ENCODE results near the gene MTCL1.

DNA sequence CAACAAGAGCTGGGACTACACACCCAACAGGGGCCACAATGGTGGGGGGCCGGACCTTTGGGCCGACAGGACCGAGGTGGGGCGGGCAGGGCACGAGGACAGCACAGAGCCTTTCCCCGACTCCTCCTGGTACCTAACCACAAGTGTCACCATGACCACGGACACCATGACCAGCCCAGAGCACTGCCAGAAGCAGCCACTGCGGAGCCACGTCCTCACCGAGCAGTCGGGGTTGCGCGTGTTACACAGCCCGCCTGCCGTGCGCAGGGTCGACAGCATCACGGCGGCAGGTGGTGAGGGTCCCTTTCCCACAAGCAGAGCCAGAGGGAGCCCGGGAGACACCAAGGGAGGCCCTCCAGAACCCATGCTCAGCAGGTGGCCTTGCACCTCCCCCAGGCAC lies 119.5 kb downstream of the MTCL1 start:
- TF ChIP-seq EZH2 (IDR thresholded peaks at IDR 0.05; ENCODE audit: low read length, missing control alignments), result no peak
- TF ChIP-seq, protein P1, sequence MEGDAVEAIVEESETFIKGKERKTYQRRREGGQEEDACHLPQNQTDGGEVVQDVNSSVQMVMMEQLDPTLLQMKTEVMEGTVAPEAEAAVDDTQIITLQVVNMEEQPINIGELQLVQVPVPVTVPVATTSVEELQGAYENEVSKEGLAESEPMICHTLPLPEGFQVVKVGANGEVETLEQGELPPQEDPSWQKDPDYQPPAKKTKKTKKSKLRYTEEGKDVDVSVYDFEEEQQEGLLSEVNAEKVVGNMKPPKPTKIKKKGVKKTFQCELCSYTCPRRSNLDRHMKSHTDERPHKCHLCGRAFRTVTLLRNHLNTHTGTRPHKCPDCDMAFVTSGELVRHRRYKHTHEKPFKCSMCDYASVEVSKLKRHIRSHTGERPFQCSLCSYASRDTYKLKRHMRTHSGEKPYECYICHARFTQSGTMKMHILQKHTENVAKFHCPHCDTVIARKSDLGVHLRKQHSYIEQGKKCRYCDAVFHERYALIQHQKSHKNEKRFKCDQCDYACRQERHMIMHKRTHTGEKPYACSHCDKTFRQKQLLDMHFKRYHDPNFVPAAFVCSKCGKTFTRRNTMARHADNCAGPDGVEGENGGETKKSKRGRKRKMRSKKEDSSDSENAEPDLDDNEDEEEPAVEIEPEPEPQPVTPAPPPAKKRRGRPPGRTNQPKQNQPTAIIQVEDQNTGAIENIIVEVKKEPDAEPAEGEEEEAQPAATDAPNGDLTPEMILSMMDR (conservative IDR thresholded peaks at IDR 0.05 in 1 of 2, IDR thresholded peaks at IDR 0.05 in 1 of 2; ENCODE audit: low read depth in 1 of 2, low read length in 2 of 2), result no peak
